ENCODE data around the gene ZNF521. TPM values are rescaled to one million over a fixed set of nuclear protein-coding genes. Genes with fewer than 3 reads are reported as not detected.

ZNF521 gene
- total and polyA plus RNA-seq, 4 donors = 0.50 to 3.7 (median 1.5) TPM

GRCh38 chr18:25222648-25223047 lies 129.3 kb downstream of the ZNF521 start:
- DNase-seq (ENCODE audit: low spot score) = no peak
- no peak overlapping the region for H3K4me3 ChIP-seq (ENCODE audit: low read depth in 1 of 3, low read length in 3 of 3)
- peaks cover 0 to 3% (median 0%) of the 10 kb centered on the region in 4 donors for H3K9me3 ChIP-seq (ENCODE audit: control insufficient read depth in 4 of 4, low read length in 3 of 4)
- no peaks in the 10 kb centered on the region for H3K4me1 ChIP-seq (ENCODE audit: control insufficient read depth in 4 of 4, insufficient read depth in 4 of 4, low read length in 3 of 4)
- no peak overlapping the region for H3K27ac ChIP-seq (ENCODE audit: low read depth in 1 of 2, low read length in 2 of 2)
- no peak overlapping the region for H3K9ac ChIP-seq (ENCODE audit: low read depth in 1 of 2, low read length in 2 of 2)
- no peaks in the 10 kb centered on the region for H3K36me3 ChIP-seq (ENCODE audit: control insufficient read depth in 4 of 4, insufficient read depth in 3 of 4, low read depth in 1 of 4, low read length in 3 of 4)
- no peaks in the 10 kb centered on the region for H3K27me3 ChIP-seq (ENCODE audit: control insufficient read depth in 4 of 4, insufficient read depth in 4 of 4, low read length in 3 of 4)
- TF ChIP-seq FOXA2 (IDR thresholded peaks at IDR 0.05) (no peak), HNF4G (IDR thresholded peaks at IDR 0.05) (no peak), EGR1 (IDR thresholded peaks at IDR 0.05; ENCODE audit: low read depth in 2 of 2) (no peak), CTCF (IDR thresholded peaks at IDR 0.05; ENCODE audit: low read depth, low read length, missing input control) (no peak), SP1 (IDR thresholded peaks at IDR 0.05) (no peak), TAF1 (conservative IDR thresholded peaks at IDR 0.05) (no peak), RAD21 (IDR thresholded peaks at IDR 0.05) (no peak), RXRA (IDR thresholded peaks at IDR 0.05) (no peak), YY1 (IDR thresholded peaks at IDR 0.05) (no peak)
- TF ChIP-seq, protein P1, sequence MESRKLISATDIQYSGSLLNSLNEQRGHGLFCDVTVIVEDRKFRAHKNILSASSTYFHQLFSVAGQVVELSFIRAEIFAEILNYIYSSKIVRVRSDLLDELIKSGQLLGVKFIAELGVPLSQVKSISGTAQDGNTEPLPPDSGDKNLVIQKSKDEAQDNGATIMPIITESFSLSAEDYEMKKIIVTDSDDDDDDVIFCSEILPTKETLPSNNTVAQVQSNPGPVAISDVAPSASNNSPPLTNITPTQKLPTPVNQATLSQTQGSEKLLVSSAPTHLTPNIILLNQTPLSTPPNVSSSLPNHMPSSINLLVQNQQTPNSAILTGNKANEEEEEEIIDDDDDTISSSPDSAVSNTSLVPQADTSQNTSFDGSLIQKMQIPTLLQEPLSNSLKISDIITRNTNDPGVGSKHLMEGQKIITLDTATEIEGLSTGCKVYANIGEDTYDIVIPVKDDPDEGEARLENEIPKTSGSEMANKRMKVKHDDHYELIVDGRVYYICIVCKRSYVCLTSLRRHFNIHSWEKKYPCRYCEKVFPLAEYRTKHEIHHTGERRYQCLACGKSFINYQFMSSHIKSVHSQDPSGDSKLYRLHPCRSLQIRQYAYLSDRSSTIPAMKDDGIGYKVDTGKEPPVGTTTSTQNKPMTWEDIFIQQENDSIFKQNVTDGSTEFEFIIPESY (IDR thresholded peaks at IDR 0.05) = no peak
- TF ChIP-seq, protein P2, sequence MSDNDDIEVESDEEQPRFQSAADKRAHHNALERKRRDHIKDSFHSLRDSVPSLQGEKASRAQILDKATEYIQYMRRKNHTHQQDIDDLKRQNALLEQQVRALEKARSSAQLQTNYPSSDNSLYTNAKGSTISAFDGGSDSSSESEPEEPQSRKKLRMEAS (IDR thresholded peaks at IDR 0.05) = no peak
- TF ChIP-seq, protein P3, sequence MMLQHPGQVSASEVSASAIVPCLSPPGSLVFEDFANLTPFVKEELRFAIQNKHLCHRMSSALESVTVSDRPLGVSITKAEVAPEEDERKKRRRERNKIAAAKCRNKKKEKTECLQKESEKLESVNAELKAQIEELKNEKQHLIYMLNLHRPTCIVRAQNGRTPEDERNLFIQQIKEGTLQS (IDR thresholded peaks at IDR 0.05) = no peak
- 77% methylated on average over 4 of the region's 4 CpGs for WGBS

DNA sequence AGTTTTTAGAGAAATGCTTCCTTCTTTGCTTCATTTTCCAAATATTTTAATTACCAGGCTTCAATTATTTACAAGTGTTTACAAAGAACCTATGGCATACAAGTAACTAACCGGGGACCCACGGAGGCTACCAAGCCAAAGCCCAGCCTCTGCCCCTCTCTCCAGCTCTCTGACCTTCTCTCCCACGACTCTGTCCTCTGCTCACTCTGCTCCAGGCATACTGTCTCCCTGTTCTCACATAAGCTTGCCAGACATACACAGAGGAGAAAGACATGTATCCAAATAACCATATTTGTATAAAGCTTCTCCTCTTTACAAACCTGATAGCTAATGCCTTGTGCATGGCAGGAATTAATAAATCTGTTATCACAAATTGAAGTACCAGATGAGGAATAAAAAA lies 141.3 kb downstream of the ZNF521 start:
- Histone ChIP-seq H3K9me3 (ENCODE audit: control insufficient read depth in 4 of 4, low read length in 3 of 4) (no peaks in the 10 kb centered on the region), H3K4me3 (ENCODE audit: low read depth in 1 of 3, low read length in 3 of 3) (no peak overlapping the region), H3K36me3 (ENCODE audit: control insufficient read depth in 4 of 4, insufficient read depth in 3 of 4, low read depth in 1 of 4, low read length in 3 of 4) (no peaks in the 10 kb centered on the region), H3K27ac (ENCODE audit: low read depth in 1 of 2, low read length in 2 of 2) (no peak overlapping the region), H3K9ac (ENCODE audit: low read depth in 1 of 2, low read length in 2 of 2) (no peak overlapping the region), H3K27me3 (ENCODE audit: control insufficient read depth in 4 of 4, insufficient read depth in 4 of 4, low read length in 3 of 4) (peaks cover 0 to 2% (median 0%) of the 10 kb centered on the region in 4 donors), H3K4me1 (ENCODE audit: control insufficient read depth in 4 of 4, insufficient read depth in 4 of 4, low read length in 3 of 4) (no peaks in the 10 kb centered on the region)
- DNase-seq (ENCODE audit: low spot score) = no peak
- TF ChIP-seq YY1 (IDR thresholded peaks at IDR 0.05) (no peak), REST (IDR thresholded peaks at IDR 0.05) (no peak), HNF4A (conservative IDR thresholded peaks at IDR 0.05) (no peak), EGR1 (IDR thresholded peaks at IDR 0.05; ENCODE audit: low read depth in 2 of 2) (no peak), RAD21 (IDR thresholded peaks at IDR 0.05) (no peak), GABPA (IDR thresholded peaks at IDR 0.05 in 1 of 2, conservative IDR thresholded peaks at IDR 0.05 in 1 of 2) (no peak), FOXA1 (IDR thresholded peaks at IDR 0.05) (no peak), RXRA (IDR thresholded peaks at IDR 0.05) (no peak), HNF4G (IDR thresholded peaks at IDR 0.05) (no peak), TAF1 (conservative IDR thresholded peaks at IDR 0.05) (no peak), NR2F2 (IDR thresholded peaks at IDR 0.05) (no peak), SP1 (IDR thresholded peaks at IDR 0.05) (no peak), CTCF (IDR thresholded peaks at IDR 0.05; ENCODE audit: low read depth, low read length, missing input control) (no peak), FOXA2 (IDR thresholded peaks at IDR 0.05) (no peak), JUND (IDR thresholded peaks at IDR 0.05) (no peak)
- TF ChIP-seq, protein P1 (IDR thresholded peaks at IDR 0.05) = no peak
- TF ChIP-seq, protein P3 (IDR thresholded peaks at IDR 0.05) = no peak
- WGBS = 73% methylated on average over 3 of the region's 3 CpGs
